GM12865 (cell line): Measurements from ENCODE around the gene CHPF.

Experiments
- DNase-seq: peaks from one replicate; pipeline ENCODE4 v3.0.0; 2010; ENCODE audit warnings: low read depth
- H3K4me3 ChIP-seq: 2 replicates; pipeline ENCODE4 v1.5.1; 2011; ENCODE audit warnings: mild to moderate bottlenecking, low read depth, low read length, control low read depth
- CTCF ChIP-seq: IDR thresholded peaks from 2 replicates; pipeline ENCODE4 v1.5.1; 2011; ENCODE audit warnings: low read length, control low read depth, low read depth, inconsistent platforms; ENCODE audit not compliant: insufficient read depth; ENCODE audit errors: missing control alignments

CHPF gene

DNA sequence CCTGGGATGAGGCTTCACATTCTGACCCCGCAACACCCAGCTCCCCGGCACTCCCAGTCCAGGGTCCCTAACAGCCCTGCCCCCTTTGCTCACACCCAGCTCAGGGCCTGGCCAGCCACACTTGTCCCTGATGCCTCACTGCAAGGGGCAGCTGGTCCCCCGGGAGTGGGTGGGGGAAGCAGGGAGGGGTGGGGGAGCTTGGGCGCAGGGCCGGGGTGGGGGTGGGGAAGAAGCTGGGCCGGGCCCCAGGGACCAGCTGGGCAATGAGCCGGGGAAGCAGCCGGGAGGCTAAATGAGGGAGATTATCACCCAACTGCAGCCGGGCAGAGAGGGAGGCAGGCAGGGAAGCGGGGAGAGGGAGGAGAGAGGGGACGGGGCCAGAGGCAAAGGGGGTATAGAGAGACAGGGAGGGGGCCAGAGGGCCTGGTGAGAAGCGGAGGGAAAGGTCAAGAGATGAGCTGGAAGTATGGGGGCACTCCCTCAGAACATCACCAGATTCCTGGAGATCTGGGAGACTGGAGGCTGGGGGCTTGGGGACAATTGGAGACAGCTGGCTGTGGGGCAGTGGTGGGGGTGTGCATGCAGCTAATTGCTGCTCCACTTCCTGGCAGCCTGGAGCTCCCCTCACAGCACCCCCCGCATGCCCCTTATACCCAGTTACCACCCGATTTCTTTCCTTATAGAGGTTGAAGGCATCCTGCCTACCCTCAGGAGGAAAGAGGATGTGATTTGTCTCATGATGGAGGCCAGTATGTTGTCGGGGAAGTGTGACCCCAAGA lies 31.9 kb downstream of the CHPF start:
- H3K4me3 ChIP-seq = no peak overlapping the region
- no peak for DNase-seq
- TF ChIP-seq CTCF = no peak

DNA sequence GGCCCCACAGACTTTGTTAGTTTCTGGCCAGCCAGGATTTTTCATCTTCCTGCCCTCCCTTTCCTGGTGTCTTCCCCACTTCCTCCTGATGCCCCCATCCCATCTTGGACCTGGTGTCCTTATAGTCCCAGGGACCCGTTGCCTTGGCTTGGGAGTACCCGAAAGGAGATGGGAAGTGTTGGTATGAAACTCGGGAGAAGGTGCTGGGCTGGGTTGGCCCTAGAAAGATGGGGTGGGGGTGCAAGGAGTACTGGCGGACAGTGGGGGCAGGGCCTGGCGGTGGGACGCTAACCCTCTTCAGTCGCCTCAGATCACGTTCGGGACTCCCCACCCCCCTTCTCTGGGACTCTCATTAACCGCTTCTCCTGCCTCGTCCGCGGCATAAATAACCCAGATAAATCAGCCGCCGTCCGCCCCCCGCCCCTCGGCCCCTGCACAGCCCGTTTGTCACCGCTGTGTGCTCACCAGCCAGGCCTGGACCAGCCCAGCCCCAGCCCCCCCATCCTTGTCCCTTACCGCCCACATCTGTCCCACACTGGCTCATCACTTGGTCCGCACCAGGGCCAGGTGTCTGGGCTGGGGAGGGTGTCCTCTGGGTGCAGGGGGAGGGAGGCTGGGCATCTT lies 33.0 kb downstream of the CHPF start:
- H3K4me3 ChIP-seq = no peak overlapping the region
- TF ChIP-seq CTCF = no peak
- DNase-seq = no peak

GRCh38 chr2:219509780-219510511 lies 33.7 kb downstream of the CHPF start:
- peak; percentile 35 for DNase-seq
- peak; percentile 68 for TF ChIP-seq CTCF
- H3K4me3 ChIP-seq = no peak overlapping the region

GRCh38 chr2:219508971-219509779 lies 34.4 kb downstream of the CHPF start:
- no peak for TF ChIP-seq CTCF
- no peak for DNase-seq
- H3K4me3 ChIP-seq = no peak overlapping the region

DNA sequence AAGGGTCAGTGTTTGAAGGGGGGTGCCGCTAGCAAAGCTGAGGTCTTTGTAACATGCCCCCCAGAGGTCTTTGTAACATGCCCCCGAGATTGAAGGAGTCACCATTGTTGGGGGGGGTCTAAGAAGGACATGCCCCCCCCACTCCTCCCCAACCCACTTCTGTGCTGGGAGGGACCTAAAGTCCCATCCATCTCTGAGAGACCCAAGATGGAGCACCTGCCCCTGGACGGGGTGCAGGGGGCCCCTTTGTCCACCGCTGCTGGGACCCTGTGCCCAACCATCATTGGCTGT lies 35.2 kb downstream of the CHPF start:
- DNase-seq = no peak
- no peak for TF ChIP-seq CTCF
- H3K4me3 ChIP-seq = no peak overlapping the region

DNA sequence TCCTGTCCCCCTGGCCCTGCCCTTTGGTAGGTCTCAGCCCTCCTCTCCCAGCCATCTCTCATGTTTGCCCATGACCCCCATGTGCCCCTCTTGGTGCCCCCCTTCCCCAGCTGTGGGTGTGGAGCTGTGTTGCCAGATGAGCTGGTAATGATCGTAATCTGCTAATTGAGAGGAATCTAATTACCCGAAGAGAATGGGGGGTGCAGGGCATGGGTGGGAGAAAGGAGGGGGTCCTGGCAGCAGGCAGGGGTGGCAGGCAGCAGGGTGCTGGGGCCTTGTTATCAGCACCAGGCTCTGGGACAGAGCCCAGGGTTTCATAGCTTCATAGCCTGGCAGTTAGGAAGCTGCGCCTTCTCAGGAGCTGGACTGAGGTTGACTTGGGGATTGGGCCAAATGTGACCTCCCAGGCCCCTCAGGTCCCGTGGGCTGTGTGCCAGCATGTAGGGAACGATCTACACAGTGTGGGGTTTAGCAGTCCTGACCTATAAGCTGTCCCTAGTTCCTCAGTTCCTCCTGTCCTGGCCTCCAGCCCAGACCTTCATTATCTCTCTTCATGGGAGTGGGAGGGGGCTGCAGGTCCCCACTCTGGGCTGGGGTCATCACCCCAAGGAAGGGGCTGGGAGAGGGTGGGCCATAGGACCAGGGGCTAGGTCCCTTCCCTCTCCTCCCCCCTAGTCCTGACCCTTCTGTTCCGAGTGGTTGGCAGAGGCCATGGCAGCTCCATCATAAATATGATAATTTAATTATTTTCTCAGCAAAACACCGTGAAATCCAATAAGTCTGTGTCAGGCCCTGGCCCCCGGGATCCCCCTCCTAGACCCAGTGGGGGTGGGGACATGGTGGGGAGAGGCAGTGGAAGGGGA lies 35.8 kb downstream of the CHPF start:
- DNase-seq = no peak
- TF ChIP-seq CTCF = no peak
- no peak overlapping the region for H3K4me3 ChIP-seq
